ENCODE results near the gene PTCH1.

Gene PTCH1

DNA sequence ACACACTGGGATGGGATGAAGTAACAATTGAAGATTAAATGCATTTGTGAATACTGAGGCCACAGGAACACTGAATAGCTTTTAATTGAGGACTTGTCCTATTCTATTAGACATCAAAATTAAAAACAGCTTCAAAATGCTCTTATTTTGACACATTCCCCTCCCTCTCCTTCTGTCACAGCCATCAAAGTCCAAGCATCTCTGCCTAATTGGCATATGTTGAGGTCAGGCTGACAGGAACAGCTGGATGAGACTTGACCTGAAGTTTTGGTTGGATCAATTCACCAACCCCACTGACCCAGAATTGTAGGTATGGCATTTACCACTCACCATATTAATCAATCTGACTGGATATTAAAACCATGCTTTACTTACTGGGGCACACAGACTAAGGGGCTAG lies 96.3 kb downstream of the PTCH1 start:
- TF ChIP-seq ZNF146 (tag by site-specific recombination; IDR thresholded peaks at IDR 0.05) (no peak), ZNF292 (tag by site-specific recombination; IDR thresholded peaks at IDR 0.05; ENCODE audit: borderline replicate concordance, low read depth) (no peak), ZNF174 (tag by site-specific recombination; IDR thresholded peaks at IDR 0.05) (no peak)
- no peaks in the 10 kb centered on the region for H3K4me1 ChIP-seq (ENCODE audit: control insufficient read depth, insufficient read depth, low read length)
- H3K9me3 ChIP-seq (ENCODE audit: control insufficient read depth, insufficient read depth, low read depth, low read length) = no peaks in the 10 kb centered on the region
- POLR2A ChIA-PET = interaction anchor here (0.6 kb wide), 1 partner anchor 639 kb away, joined by 8 read pairs; no protein-coding TSS in a partner anchor
- H3K36me3 ChIP-seq (ENCODE audit: control insufficient read depth in 2 of 2, insufficient read depth in 1 of 2, low read length in 2 of 2) = peaks cover 0 to 8% of the 10 kb centered on the region in 2 experiments; a peak in 1 of 3 replicates
- no peak overlapping the region for H3K4me3 ChIP-seq (ENCODE audit: low read depth, low read length)
- CTCF ChIA-PET = interaction anchor here (0.6 kb wide), 1 partner anchor 85 kb away, joined by 3 read pairs; no protein-coding TSS in a partner anchor
- no peak overlapping the region for H3K27ac ChIP-seq (ENCODE audit: extremely low read depth, low read depth, low read length)

DNA sequence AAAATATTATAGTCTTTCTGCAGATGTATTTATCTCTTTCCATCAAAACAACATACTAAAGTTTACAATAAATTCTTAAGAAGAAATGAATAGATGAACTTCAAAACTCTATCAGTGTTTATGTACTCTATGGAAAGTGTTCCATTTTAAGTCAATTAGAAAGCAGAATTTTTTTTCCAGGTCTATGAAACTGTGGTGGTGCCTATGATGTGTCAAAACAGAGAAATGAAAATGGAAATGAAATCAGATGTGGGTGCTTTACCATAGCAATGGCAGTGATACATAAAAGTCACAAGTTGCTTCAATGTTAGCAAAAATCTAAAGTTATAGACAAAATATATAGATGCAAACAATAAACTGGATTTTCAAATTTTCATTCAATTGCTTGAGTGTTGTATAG lies 97.3 kb downstream of the PTCH1 start:
- H3K9me3 ChIP-seq (ENCODE audit: control insufficient read depth, insufficient read depth, low read depth, low read length) = no peaks in the 10 kb centered on the region
- CTCF ChIA-PET = no interaction called here
- POLR2A ChIA-PET = no interaction called here
- TF ChIP-seq ZNF777 (tag by site-specific recombination; IDR thresholded peaks at IDR 0.05; ENCODE audit: borderline replicate concordance) (no peak), ZNF184 (tag by site-specific recombination; IDR thresholded peaks at IDR 0.05) (no peak), ZNF560 (tag by site-specific recombination; IDR thresholded peaks at IDR 0.05; ENCODE audit: borderline replicate concordance) (no peak), SALL2 (tag by site-specific recombination; IDR thresholded peaks at IDR 0.05; ENCODE audit: borderline replicate concordance) (no peak), ZNF280C (tag by site-specific recombination; IDR thresholded peaks at IDR 0.05) (no peak), BCL11B (tag by site-specific recombination; IDR thresholded peaks at IDR 0.05; ENCODE audit: low read depth) (no peak), ZNF140 (tag by site-specific recombination; IDR thresholded peaks at IDR 0.05) (no peak), FEZF1 (tag by site-specific recombination; IDR thresholded peaks at IDR 0.05) (no peak), ZNF776 (tag by site-specific recombination; IDR thresholded peaks at IDR 0.05; ENCODE audit: borderline replicate concordance) (no peak), ZSCAN4 (tag by site-specific recombination; IDR thresholded peaks at IDR 0.05) (no peak), ZNF132 (tag by site-specific recombination; IDR thresholded peaks at IDR 0.05; ENCODE audit: borderline replicate concordance) (no peak), SCRT2 (tag by site-specific recombination; IDR thresholded peaks at IDR 0.05) (no peak), ZNF548 (tag by site-specific recombination; IDR thresholded peaks at IDR 0.05) (no peak), ZNF2 (tag by site-specific recombination; IDR thresholded peaks at IDR 0.05) (no peak), ZNF660 (tag by site-specific recombination; IDR thresholded peaks at IDR 0.05) (no peak), ZNF18 (tag by site-specific recombination; IDR thresholded peaks at IDR 0.05) (no peak), CTCF (tag by site-specific recombination; IDR thresholded peaks at IDR 0.05) (no peak), ZNF670 (tag by site-specific recombination; IDR thresholded peaks at IDR 0.05; ENCODE audit: low read depth) (no peak)
- TF ChIP-seq, protein P1, sequence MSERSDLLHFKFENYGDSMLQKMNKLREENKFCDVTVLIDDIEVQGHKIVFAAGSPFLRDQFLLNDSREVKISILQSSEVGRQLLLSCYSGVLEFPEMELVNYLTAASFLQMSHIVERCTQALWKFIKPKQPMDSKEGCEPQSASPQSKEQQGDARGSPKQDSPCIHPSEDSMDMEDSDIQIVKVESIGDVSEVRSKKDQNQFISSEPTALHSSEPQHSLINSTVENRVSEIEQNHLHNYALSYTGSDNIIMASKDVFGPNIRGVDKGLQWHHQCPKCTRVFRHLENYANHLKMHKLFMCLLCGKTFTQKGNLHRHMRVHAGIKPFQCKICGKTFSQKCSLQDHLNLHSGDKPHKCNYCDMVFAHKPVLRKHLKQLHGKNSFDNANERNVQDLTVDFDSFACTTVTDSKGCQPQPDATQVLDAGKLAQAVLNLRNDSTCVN (tag by site-specific recombination; optimal IDR thresholded peaks at IDR 0.05) = no peak
- TF ChIP-seq, protein P2, sequence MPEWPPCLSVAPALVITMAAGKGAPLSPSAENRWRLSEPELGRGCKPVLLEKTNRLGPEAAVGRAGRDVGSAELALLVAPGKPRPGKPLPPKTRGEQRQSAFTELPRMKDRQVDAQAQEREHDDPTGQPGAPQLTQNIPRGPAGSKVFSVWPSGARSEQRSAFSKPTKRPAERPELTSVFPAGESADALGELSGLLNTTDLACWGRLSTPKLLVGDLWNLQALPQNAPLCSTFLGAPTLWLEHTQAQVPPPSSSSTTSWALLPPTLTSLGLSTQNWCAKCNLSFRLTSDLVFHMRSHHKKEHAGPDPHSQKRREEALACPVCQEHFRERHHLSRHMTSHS (tag by site-specific recombination; IDR thresholded peaks at IDR 0.05) = no peak
- no peak overlapping the region for H3K27ac ChIP-seq (ENCODE audit: extremely low read depth, low read depth, low read length)
- H3K4me1 ChIP-seq (ENCODE audit: control insufficient read depth, insufficient read depth, low read length) = no peaks in the 10 kb centered on the region
- H3K4me3 ChIP-seq (ENCODE audit: low read depth, low read length) = no peak overlapping the region
- H3K36me3 ChIP-seq (ENCODE audit: control insufficient read depth in 2 of 2, insufficient read depth in 1 of 2, low read length in 2 of 2) = peaks cover 0 to 8% of the 10 kb centered on the region in 2 experiments; a peak in 1 of 3 replicates

Data from HEK293 (cell line).